HFFc6 (cell line): ENCODE results near the gene ZNF74. TPM values are rescaled to one million over a fixed set of nuclear protein-coding genes. Genes with fewer than 3 reads are reported as not detected.

Source experiments
- DNase-seq: peaks from one replicate; pipeline ENCODE4 v3.0.0-alpha.2; 2018
- H3K27ac Mint-ChIP-seq: 2 replicates; pipeline ENCODE4 v1.8.0; 2020; ENCODE audit warnings: mild to moderate bottlenecking, mixed read lengths
- H3K27me3 Mint-ChIP-seq: 2 replicates; pipeline ENCODE4 v1.8.0; 2021; ENCODE audit warnings: mild to moderate bottlenecking, moderate library complexity, mixed read lengths; ENCODE audit not compliant: insufficient read depth
- H3K36me3 Mint-ChIP-seq: 2 replicates; pipeline ENCODE4 v1.8.0; 2021; ENCODE audit warnings: low read depth, mixed read lengths
- H3K4me1 Mint-ChIP-seq: 2 replicates; pipeline ENCODE4 v1.8.0; 2020; ENCODE audit warnings: low read depth, mixed read lengths
- H3K4me3 Mint-ChIP-seq: 2 replicates; pipeline ENCODE4 v1.8.0; 2020; ENCODE audit warnings: mild to moderate bottlenecking, moderate library complexity, mixed read lengths
- H3K9me3 Mint-ChIP-seq: 2 replicates; pipeline ENCODE4 v1.8.0; 2020; ENCODE audit warnings: mild to moderate bottlenecking, mixed read lengths
- total RNA-seq, 6 experiments: library from RNA; stranded (reverse); fragmentation: NEBNext Ultra II Directional; extraction: Animal tissue kit (Norgen Biotek cat#: 25700); gene quantifications; 2 replicates in 1 of 6; 3 replicates in 5 of 6; pipeline ENCODE4 v1.2.3, GENCODE V29; 2021
- TF ChIP-seq, protein P1 (sequence below): fragments of 200-600 bp; sonication (generic); IDR thresholded peaks from 2 replicates; pipeline ENCODE4 v1.5.0; 2021; ENCODE audit warnings: antibody characterized with exemption, mild to moderate bottlenecking

The ZNF74 gene
- total RNA-seq, 6 experiments from 2014 or later = 5.1 to 8.1 (median 6.2) TPM

DNA sequence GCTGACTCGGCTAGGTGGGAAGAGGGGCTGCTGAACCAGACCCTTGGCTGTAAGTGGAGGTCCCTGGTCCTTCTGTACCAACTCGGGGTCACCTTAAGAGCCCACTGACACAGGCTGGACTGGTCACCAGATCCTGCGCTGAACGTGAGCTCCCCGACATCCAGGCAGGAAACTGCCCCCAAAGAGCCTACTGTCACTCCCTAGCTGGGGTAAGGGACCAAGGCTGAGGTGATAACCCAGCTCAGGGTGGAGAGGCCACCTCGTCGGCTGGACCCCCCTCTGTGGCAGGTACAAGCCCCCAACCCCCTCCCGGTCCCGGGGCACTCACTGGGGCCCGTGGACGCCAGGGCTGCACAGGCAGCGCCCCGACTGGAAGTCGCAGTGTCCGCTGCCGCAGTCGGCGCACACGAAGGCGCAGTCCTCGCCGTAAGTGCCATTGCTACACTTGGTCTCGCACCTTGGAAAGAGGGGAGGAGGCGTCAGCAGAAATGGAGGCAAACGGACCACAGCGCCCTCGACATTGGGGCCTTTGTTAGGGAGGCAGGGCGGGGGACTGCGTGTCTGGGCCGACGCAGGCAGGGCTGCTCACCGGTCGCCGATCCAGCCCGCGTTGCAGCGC lies 36.3 kb downstream of the ZNF74 start:
- no peak for DNase-seq
- H3K27me3 Mint-ChIP-seq = peaks cover 12% of the 10 kb centered on the region
- TF ChIP-seq, protein P1, sequence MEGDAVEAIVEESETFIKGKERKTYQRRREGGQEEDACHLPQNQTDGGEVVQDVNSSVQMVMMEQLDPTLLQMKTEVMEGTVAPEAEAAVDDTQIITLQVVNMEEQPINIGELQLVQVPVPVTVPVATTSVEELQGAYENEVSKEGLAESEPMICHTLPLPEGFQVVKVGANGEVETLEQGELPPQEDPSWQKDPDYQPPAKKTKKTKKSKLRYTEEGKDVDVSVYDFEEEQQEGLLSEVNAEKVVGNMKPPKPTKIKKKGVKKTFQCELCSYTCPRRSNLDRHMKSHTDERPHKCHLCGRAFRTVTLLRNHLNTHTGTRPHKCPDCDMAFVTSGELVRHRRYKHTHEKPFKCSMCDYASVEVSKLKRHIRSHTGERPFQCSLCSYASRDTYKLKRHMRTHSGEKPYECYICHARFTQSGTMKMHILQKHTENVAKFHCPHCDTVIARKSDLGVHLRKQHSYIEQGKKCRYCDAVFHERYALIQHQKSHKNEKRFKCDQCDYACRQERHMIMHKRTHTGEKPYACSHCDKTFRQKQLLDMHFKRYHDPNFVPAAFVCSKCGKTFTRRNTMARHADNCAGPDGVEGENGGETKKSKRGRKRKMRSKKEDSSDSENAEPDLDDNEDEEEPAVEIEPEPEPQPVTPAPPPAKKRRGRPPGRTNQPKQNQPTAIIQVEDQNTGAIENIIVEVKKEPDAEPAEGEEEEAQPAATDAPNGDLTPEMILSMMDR = no peak

DNA sequence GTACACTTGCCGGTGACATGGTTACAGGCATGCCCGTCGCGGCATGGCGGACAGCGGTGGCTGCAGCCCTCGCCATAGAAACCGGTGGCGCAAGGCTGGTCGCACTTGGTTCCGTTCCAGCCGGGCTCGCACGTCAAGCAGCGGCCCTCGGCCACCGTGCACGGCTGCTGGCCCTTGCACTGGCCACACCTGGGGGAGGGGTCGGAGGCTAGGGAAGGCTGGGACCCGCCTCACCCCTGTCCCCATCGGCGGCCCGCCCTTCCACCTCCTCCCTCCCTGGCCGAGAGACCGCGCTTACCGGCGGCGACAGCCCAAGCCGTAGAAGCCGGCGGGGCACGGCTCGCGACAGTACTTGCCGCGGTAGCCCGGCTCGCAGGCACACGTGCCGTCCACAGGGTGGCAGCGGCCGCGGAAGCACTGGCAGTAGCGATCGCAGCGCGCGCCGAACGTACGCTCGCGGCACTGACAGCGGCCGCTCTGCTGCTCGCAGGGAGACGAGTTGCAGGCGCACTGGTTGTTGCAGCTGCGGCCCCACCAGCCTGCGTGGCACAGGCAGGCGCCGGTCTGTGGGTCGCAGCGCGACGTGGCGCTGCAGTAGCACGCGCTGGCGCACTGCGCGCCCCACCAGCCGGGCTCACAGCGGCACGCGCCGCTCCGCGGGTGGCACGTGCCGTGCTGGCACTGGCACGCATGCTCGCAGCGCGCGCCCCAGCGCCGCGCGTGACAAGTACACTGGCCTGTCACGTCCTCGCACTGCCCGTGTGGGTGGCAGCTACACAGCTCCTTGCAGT lies 37.0 kb downstream of the ZNF74 start:
- no peak overlapping the region for H3K27ac Mint-ChIP-seq
- peaks cover 22% of the 10 kb centered on the region for H3K4me1 Mint-ChIP-seq
- peaks cover 11% of the 10 kb centered on the region; the same call in 1 of the 2 replicates for H3K36me3 Mint-ChIP-seq
- TF ChIP-seq, protein P1 = peak; percentile 41; the same call in 1 of the 2 replicates
- DNase-seq = no peak
- no peaks in the 10 kb centered on the region for H3K9me3 Mint-ChIP-seq
- H3K4me3 Mint-ChIP-seq = no peak overlapping the region
- H3K27me3 Mint-ChIP-seq = peaks cover 12% of the 10 kb centered on the region

More for the DNA sequence above, 36.3 kb downstream of the ZNF74 start:
- no peak overlapping the region for H3K4me3 Mint-ChIP-seq
- H3K4me1 Mint-ChIP-seq = peaks cover 15% of the 10 kb centered on the region
- H3K36me3 Mint-ChIP-seq = peaks cover 11% of the 10 kb centered on the region; the same call in 1 of the 2 replicates
- H3K27ac Mint-ChIP-seq = no peak overlapping the region
- no peaks in the 10 kb centered on the region for H3K9me3 Mint-ChIP-seq

GRCh38 chr22:20431511-20432192 lies 37.7 kb downstream of the ZNF74 start:
- Mint-ChIP-seq H3K4me1 (peaks cover 23% of the 10 kb centered on the region), H3K27me3 (peaks cover 12% of the 10 kb centered on the region), H3K36me3 (peaks cover 11% of the 10 kb centered on the region; the same call in 1 of the 2 replicates), H3K27ac (no peak overlapping the region), H3K4me3 (no peak overlapping the region), H3K9me3 (no peaks in the 10 kb centered on the region)
- DNase-seq = no peak
- TF ChIP-seq, protein P1 = no peak

DNA sequence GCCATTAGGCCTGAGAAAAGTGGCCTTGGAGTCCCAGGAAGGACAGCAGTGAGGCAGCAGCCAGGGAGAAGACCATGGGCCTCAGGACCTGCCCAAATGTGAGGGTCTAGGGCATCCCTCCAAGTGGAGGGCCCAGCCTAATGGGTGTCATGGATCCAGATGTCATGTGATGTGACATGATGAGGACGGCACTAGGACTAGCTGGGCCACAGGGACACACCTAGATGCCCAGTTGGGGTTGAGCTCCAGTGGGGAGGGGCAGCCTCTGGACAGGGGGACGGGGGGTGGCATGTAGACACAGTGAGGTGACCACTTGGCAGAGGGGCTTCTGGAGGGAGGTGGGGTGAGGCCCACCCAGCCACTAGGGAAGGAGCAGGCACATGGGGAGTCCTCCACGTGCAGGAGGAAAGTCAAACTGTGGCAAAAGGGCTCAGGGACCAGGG lies 38.3 kb downstream of the ZNF74 start:
- TF ChIP-seq, protein P1 = no peak
- Mint-ChIP-seq H3K9me3 (no peaks in the 10 kb centered on the region), H3K27me3 (peaks cover 10% of the 10 kb centered on the region), H3K4me1 (peaks cover 23% of the 10 kb centered on the region), H3K27ac (no peak overlapping the region), H3K36me3 (peaks cover 12% of the 10 kb centered on the region; the same call in 1 of the 2 replicates), H3K4me3 (no peak overlapping the region)
- DNase-seq = no peak

DNA sequence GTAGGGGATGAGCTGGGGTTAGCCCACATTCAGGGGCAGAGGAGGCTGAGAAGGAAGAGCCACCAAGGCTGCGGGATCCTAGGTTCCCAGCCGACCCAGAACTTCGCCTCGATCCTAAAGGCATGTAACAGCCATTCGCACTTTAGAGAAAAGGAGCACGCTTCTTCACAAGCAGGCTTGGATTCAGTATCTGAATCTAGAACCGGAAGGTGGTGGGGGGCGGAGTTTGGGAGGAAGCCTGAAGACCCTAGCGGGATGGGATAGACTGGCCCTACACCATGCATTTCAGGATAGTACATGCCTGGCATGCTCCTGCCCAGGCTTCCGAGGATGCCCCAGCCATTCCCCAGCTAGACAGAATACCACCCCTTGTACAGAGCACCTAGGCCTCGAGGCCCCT lies 39.2 kb downstream of the ZNF74 start:
- no peak for DNase-seq
- Mint-ChIP-seq H3K4me3 (no peak overlapping the region), H3K27ac (peak overlapping the region; percentile 11; the same call in 1 of the 2 replicates), H3K36me3 (peaks cover 9% of the 10 kb centered on the region; the same call in 1 of the 2 replicates), H3K9me3 (no peaks in the 10 kb centered on the region), H3K4me1 (peaks cover 25% of the 10 kb centered on the region), H3K27me3 (peaks cover 11% of the 10 kb centered on the region)
- TF ChIP-seq, protein P1 = no peak
